OCI-LY7 (cell line): ENCODE data around the gene PAK3.

Experiments
- CTCF ChIP-seq: fragments of 200-600 bp; sonication (generic); conservative IDR thresholded peaks from 2 replicates; pipeline ENCODE4 v1.5.1; 2014; ENCODE audit warnings: mild to moderate bottlenecking, antibody characterized with exemption, low read length, moderate library complexity, mixed read lengths
- EZH2phosphoT487 ChIP-seq: fragments of 200-600 bp; sonication (generic); IDR thresholded peaks from 2 replicates; pipeline ENCODE4 v1.6.1; 2018; ENCODE audit warnings: low read depth, borderline replicate concordance, mild to moderate bottlenecking, mixed run types, antibody characterized with exemption, low read length, moderate library complexity, mixed read lengths

- no peak for TF ChIP-seq CTCF
- TF ChIP-seq EZH2phosphoT487 = no peak
These were observed 120.4 kb downstream of the PAK3 start for GRCh38 chrX:111216293-111216801.
